ENCODE measurements around the gene CACNA2D3.
"Not testable (repeated sequence)": the region's sequence is repeated elsewhere in the genome, so short reads cannot be mapped to it uniquely, and the experiment has no call there.

The CACNA2D3 gene

GRCh38 chr3:55064164-55064563 lies 941.8 kb downstream of the CACNA2D3 start:
- no peak for DNase-seq

GRCh38 chr3:55065331-55065730 lies 943.0 kb downstream of the CACNA2D3 start:
- no peak for DNase-seq

- DNase-seq: no peak
Observed at GRCh38 chr3:55066551-55067047, 944.2 kb downstream of the CACNA2D3 start.

GRCh38 chr3:55069950-55070349 lies 947.6 kb downstream of the CACNA2D3 start:
- no peak for DNase-seq

- no peak for DNase-seq
Observed at GRCh38 chr3:55074796-55075195, 952.4 kb downstream of the CACNA2D3 start.

DNA sequence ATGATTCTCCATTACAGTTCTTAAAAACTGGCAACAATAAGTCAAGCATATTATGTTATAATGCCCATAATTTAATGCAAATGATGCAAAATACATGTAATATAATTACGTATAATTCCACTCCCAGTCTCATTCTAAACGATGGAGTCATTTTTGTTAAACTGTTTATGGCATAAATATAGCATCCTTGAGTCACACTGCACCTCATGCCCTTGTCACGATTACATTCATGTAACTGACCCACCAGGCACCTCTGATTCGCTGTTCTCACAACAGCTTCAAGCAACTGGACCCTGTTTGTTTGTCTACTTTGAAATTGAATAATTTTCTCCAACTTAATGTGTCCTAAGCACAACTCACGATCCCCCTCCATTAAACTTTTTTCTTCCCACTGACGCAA lies 953.5 kb downstream of the CACNA2D3 start:
- no peak for DNase-seq

DNA sequence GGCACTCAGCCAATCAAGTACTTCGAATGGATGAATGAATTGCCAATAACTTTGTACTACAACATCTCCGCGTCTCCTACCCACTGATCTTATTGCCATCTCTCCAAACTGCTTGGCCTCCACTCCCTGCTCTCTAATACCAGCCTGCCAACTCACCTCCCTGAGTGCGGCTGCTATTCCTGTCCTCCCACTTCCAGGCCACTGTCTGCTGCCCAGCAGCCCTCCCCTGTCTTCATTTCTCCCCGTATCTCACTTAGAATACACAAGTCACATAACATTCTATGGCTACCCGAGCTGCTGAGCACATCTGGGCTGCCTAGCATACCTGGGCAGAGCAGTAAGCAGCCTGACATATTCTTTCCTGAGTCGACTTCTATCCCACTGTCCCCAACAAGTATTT lies 955.4 kb downstream of the CACNA2D3 start:
- no peak for DNase-seq

DNA sequence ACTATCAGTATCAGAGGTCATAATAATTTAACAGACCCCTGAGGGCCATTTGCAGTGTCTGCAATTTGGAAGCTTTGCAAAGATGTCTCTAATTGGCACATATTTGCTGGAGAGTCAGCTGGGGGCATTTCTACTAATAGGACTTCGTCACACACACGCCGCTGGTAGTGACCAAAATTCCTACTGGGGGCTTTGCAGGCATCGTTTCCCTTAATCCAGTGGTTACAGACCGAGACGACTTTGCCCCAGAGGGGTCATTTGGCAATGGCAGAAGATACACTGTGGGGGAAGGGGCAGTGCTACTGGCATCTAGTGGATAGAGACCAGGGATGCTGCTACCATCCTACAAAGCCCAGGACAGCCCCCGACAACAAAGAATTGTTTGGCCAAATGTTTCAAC lies 956.5 kb downstream of the CACNA2D3 start:
- DNase-seq: no peak

- no peak for DNase-seq
Observed at GRCh38 chr3:55085231-55085630, 962.9 kb downstream of the CACNA2D3 start.

- no peak for DNase-seq
Observed at GRCh38 chr3:55089211-55089610, 966.9 kb downstream of the CACNA2D3 start.

- no peak for DNase-seq
Observed at GRCh38 chr3:55090291-55090690, 967.9 kb downstream of the CACNA2D3 start.

DNA sequence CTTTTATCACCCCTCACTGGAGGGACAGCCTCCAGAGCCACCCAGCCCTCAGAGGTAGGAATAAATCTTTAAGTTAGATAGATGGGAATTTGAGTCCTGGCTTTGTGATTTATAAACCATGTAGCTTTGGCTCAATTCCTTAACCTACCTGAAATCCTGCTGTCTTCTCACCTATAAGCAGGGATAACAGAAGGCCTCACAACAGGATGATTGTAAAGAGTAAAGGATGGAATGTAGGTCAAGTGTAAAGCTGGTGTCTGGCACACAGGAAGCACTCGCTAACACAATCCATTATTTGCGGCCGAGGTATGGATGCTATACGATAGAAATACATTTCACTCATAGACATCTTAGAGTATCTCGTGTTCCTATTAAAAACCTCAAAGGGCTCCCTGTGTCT lies 968.4 kb downstream of the CACNA2D3 start:
- no peak for DNase-seq

- DNase-seq: no peak
Observed at GRCh38 chr3:55091381-55092225, 969.3 kb downstream of the CACNA2D3 start.

DNA sequence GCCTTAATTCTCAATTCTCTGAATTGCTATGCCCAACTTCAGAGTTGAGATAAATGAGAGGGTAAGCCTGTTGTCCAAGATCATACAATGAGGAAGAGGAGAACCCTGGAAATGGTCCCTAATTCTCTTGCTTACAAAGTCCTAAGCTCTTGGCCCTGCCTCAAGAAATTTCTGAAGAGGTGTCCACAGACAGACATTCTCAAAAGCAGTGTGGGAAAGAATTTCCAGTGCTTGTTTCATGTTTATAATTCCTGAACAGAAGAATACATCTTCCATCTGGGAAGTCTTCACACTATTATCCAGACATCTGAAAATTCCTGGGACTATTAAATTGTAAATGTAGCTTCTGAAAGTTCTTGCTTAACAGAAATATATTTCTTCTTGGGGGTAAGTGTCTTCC lies 972.3 kb downstream of the CACNA2D3 start:
- DNase-seq: no peak

GRCh38 chr3:55097441-55097840 lies 975.1 kb downstream of the CACNA2D3 start:
- DNase-seq: no peak

GRCh38 chr3:55105647-55106046 lies 983.3 kb downstream of the CACNA2D3 start:
- DNase-seq: no peak

- no peak for DNase-seq
Observed at GRCh38 chr3:55107187-55107586, 984.8 kb downstream of the CACNA2D3 start.

DNA sequence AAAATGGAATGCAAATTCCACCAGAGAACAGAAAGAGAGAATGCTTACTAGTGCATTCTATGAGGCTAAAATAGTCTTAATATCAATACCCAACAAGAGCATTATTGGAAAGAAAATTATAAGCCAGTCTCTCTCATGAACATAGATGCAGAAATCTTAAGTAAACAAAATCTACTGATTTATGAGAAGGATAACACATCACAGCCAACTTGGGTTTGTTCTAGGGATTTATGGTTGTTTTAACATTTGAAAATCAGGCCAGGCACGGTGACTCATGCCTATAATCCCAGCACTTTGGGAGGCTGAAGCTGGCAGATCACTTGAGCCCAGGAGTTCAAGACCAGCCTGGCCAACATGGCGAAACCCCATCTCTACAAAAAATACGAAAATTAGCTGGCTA lies 989.6 kb downstream of the CACNA2D3 start:
- DNase-seq: not testable (repeated sequence)

DNA sequence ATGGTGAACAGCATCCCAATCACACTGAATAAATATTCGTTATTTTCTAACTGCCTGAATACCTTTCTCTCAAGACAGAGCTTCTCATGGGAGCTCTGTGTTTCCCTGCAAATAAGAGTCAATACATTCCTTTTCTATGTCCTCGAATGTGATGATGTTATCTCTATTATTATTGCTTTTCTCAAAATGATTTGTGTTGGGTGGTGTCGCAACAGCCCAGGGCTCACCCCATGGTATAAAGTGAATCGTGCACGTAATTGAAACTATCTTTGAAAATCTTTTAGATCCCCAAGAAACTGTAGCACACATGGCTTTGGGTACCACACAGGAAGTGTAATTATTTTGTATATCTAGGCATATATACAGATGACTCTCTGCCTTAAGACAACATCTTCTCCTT lies 996.1 kb downstream of the CACNA2D3 start:
- no peak for DNase-seq

GRCh38 chr3:55119268-55119667 lies 996.9 kb downstream of the CACNA2D3 start:
- DNase-seq: no peak

GRCh38 chr3:55122312-55122711 lies 1000.0 kb downstream of the CACNA2D3 start:
- DNase-seq: no peak

All from MV-4-11 (cell line).